Erythroblast (primary cell): Measurements from ENCODE around the gene CCPG1.

ENCODE experiments used
- GATA1 ChIP-seq: IDR thresholded peaks from 2 replicates; pipeline ENCODE4 v1.6.1; 2011; ENCODE audit warnings: low read depth, mild to moderate bottlenecking, control low read depth, low read length, moderate library complexity
- POLR2A ChIP-seq: IDR thresholded peaks from 2 replicates; pipeline ENCODE4 v1.6.1; 2011; ENCODE audit warnings: mild to moderate bottlenecking, low read length

GRCh38 chr15:55320238-55320550 is 88.0 kb downstream of the CCPG1 start:
- TF ChIP-seq POLR2A, result no peak
- no peak for TF ChIP-seq GATA1
